NB4 (cell line): ENCODE data around the gene ABLIM2.

Experiments used
- DNase-seq: peaks from one replicate; pipeline ENCODE4 v3.0.0; 2010; ENCODE audit warnings: low read depth
- H3K4me3 ChIP-seq: one replicate; pipeline ENCODE4 v1.5.1; 2011; ENCODE audit warnings: mild to moderate bottlenecking, low read depth, low read length, moderate library complexity
- MYC ChIP-seq: IDR thresholded peaks from 2 replicates; pipeline ENCODE4 v1.6.1; 2011; ENCODE audit warnings: low read depth, low read length
- POLR2A ChIP-seq: IDR thresholded peaks from 2 replicates; pipeline ENCODE4 v1.6.1; 2011; ENCODE audit warnings: mild to moderate bottlenecking; ENCODE audit not compliant: insufficient read length; ENCODE audit errors: extremely low read depth
- TF ChIP-seq, protein P1 (sequence below): IDR thresholded peaks from 2 replicates; pipeline ENCODE4 v1.6.1; 2011; ENCODE audit warnings: low read depth, low read length
- TF ChIP-seq, protein P2 (sequence below): IDR thresholded peaks from one replicate; pipeline ENCODE4 v1.5.1; 2012; ENCODE audit warnings: low read depth, low read length

Gene ABLIM2

DNA sequence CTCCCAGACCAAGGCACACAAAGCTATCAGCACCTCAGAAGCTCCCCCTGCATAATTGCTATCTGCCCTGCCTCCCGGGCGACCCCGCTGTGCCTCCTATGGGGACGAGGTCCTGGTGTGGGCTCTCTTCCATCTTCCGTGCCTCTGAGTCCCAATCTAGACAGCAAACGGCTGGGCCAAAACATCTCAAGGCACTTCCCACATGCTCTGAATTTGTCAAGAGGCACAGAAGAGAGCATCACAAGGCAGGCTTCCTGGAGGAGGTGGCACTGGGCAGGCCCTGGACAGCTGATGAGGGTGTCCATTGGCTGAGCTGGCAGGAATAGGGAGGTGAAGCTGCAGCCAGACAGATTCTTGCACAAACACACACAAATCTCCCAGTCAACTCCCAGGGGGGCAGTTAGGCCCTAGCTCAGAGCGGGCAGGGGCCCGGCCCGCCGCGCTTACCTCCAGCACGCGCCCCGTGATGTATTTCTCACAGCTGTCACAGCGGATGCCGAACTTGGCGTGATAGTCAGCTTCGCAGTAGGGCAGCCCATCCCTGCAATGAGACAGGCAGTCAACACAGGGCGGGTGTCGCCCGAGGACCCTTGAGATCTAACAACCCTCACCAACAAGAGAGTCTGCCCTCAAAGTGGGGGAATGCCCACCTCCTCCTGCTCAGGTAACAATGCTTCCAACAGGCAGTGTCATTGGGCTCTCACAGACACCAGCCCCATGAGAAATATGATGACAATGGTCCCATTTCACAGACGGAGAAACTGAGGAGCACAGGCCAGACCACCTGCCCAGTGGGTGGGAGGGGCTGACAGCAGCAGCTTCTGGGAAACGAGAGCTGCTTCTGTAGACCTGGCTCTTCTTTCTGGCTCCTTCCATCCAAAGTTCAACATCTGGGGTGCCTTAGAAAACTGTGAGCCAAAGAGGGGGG is 81.2 kb downstream of the ABLIM2 start:
- DNase-seq, result peak; percentile 83
- TF ChIP-seq POLR2A (no peak), MYC (peak; percentile 38; the same call in 1 of the 2 replicates)
- TF ChIP-seq, protein P1, sequence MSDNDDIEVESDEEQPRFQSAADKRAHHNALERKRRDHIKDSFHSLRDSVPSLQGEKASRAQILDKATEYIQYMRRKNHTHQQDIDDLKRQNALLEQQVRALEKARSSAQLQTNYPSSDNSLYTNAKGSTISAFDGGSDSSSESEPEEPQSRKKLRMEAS, result no peak
- TF ChIP-seq, protein P2, sequence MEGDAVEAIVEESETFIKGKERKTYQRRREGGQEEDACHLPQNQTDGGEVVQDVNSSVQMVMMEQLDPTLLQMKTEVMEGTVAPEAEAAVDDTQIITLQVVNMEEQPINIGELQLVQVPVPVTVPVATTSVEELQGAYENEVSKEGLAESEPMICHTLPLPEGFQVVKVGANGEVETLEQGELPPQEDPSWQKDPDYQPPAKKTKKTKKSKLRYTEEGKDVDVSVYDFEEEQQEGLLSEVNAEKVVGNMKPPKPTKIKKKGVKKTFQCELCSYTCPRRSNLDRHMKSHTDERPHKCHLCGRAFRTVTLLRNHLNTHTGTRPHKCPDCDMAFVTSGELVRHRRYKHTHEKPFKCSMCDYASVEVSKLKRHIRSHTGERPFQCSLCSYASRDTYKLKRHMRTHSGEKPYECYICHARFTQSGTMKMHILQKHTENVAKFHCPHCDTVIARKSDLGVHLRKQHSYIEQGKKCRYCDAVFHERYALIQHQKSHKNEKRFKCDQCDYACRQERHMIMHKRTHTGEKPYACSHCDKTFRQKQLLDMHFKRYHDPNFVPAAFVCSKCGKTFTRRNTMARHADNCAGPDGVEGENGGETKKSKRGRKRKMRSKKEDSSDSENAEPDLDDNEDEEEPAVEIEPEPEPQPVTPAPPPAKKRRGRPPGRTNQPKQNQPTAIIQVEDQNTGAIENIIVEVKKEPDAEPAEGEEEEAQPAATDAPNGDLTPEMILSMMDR, result no peak

DNA sequence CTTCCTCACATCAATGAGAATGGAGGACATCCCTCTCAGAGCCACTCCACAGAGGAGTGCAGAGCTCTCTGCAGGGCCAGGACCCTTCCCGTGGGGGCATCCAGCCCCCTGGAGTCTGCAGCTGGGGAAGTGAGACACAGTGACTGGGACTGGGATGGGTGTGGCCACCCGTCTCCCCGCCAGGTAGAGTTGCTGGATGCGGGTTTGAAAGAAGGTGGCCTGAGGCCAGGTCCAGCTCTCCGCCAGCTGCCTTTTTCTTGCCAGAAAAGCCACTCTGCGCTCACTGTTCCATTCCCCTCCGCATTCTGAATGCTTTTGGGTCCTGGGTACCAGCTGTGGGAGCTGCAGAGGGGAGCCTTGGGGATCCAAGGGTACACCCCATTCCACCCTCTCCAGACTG is 82.6 kb downstream of the ABLIM2 start:
- TF ChIP-seq POLR2A (no peak), MYC (no peak)
- TF ChIP-seq, protein P2, result no peak
- TF ChIP-seq, protein P1, result no peak
- no peak for DNase-seq
- H3K4me3 ChIP-seq, result no peak overlapping the region

More for the DNA sequence above, 81.2 kb downstream of the ABLIM2 start:
- H3K4me3 ChIP-seq, result no peak overlapping the region

DNA sequence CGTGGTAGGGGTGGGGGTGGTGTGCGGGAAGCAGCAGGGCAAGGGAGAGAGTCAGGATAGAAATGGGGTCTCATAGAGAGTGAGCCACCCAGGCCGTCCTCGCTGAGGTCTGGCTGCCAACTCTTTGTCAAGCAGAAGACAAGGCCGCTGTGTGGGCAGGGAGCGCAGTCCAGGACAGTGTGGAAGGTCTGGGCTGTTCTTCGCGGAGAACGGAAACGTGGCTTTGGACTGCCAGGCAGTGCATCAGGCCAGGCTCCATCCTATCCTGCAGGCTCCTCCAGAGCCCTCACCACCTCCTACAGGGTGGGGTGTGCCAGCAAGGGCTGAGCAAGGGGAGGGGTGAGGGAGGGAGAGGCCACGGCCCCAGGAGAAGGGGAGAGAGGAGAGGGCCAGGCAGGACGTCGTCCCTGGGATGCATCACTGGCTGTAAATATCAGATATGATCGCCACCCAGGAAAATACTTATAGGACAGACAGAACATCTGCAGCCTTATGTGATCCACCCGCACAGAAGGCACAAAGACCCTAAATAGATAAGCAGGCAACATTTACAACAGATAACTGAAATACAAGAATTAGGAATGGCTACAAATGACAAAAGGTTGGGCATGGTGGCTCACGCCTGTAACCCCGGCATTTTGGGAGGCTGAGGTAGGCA is 85.3 kb downstream of the ABLIM2 start:
- DNase-seq, result no peak
- TF ChIP-seq POLR2A, result no peak
- TF ChIP-seq, protein P2, result no peak
- TF ChIP-seq, protein P1, result no peak
- no peak for TF ChIP-seq MYC
- H3K4me3 ChIP-seq, result no peak overlapping the region

DNA sequence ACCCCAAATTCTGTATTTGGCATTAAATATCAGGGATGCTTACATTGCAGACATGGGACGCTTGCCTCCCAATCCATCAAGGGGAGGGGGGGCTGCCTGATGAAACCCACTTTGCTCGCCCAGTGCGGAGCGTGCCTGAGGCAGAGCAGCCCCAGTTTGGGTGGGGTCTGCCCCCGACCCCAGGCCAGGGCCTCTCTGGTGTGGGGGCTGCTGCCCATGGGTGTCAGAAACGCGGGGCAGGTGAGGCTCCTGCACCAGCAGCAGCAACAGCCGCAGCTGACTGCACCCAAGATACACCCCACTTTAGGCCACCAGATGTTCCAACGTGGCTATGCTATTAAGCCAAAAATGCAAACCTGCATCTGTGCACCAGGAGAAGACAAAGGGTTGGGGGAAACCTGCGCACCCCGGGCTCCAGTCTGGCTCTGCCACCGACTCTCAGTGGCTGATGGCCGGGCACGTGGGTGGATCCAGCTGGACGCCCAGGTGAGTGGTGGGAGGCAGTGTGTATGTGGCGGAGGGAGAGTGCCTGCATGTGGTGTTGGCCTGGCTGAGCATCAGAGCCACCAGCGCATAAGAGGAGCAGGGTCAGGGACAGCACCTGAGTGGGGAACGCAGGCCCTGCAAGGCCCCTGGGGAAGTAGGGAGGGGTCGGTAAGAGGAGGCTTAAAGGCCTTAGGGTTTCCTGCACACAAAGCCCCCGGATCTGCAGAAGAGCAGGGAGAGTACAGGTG is 86.2 kb downstream of the ABLIM2 start:
- H3K4me3 ChIP-seq, result no peak overlapping the region
- TF ChIP-seq POLR2A (no peak), MYC (no peak)
- TF ChIP-seq, protein P1, result no peak
- TF ChIP-seq, protein P2, result no peak
- DNase-seq, result no peak

DNA sequence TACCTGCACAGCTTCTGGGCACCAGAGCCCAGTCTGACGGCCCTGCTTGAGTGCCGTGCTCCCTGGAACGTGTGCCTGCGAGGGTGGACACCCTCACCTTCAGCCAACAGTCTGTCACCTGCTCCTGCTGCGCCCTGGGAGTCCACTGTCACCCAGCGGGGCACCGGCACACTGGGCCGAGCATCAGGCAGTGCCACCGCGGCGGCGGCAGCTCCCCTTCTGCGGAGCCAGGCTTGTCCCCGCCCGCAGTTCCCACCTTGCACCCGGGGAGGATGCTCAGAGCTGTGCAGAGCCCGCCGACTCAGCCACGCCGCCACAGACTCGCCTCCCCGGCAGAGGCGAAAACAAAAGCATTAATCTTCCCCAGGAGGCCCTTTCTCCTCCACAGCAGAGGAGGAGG is 86.8 kb downstream of the ABLIM2 start:
- H3K4me3 ChIP-seq, result no peak overlapping the region

More for the DNA sequence above, 86.8 kb downstream of the ABLIM2 start:
- no peak for DNase-seq
- TF ChIP-seq, protein P1, result no peak
- TF ChIP-seq MYC (no peak), POLR2A (no peak)
- TF ChIP-seq, protein P2, result no peak
